Endometrium (tissue), 2 donors: ENCODE data around the gene CCL24.
"Not testable (repeated sequence)": the region's sequence is repeated elsewhere in the genome, so short reads cannot be mapped to it uniquely, and the experiment has no call there.

Source experiments
- FAIRE-seq: peaks from 2 replicates; lab custom pipeline; 2012; peaks lifted over from hg19 to GRCh38; lab: Jason Lieb, UNC
- donor health status: control.
- donor health status: control.

CCL24 gene

GRCh38 chr7:75819711-75820110, 6.1 kb upstream of the CCL24 start:
- no peak for FAIRE-seq

- FAIRE-seq: no peak
Measured at GRCh38 chr7:75818472-75818871, 4.9 kb upstream of the CCL24 start.

- no peak for FAIRE-seq
Measured at GRCh38 chr7:75817116-75817515, 3.5 kb upstream of the CCL24 start.

- no peak for FAIRE-seq
Measured at GRCh38 chr7:75815418-75816064, 1.9 kb upstream of the CCL24 start.

- no peak for FAIRE-seq
Measured at GRCh38 chr7:75814407-75814947, 871 bp upstream of the CCL24 start.

GRCh38 chr7:75813084-75813483, 522 bp downstream of the CCL24 start:
- no peak for FAIRE-seq

- FAIRE-seq: no peak
Measured at GRCh38 chr7:75811894-75812678, 1.5 kb downstream of the CCL24 start.

GRCh38 chr7:75809396-75809795, 4.2 kb downstream of the CCL24 start:
- no peak for FAIRE-seq

- FAIRE-seq: no peak
Measured at GRCh38 chr7:75808106-75808505, 5.5 kb downstream of the CCL24 start.

- FAIRE-seq: no peak
Measured at GRCh38 chr7:75807452-75807851, 6.2 kb downstream of the CCL24 start.

GRCh38 chr7:75806560-75807307, 6.9 kb downstream of the CCL24 start:
- FAIRE-seq: no peak

GRCh38 chr7:75804705-75805104, 8.9 kb downstream of the CCL24 start:
- FAIRE-seq: no peak

- FAIRE-seq: no peak
Measured at GRCh38 chr7:75804004-75804403, 9.6 kb downstream of the CCL24 start.

- no peak for FAIRE-seq
Measured at GRCh38 chr7:75802552-75802821, 11.1 kb downstream of the CCL24 start.

- FAIRE-seq: no peak
Measured at GRCh38 chr7:75798770-75799169, 14.8 kb downstream of the CCL24 start.

- FAIRE-seq: no peak
Measured at GRCh38 chr7:75796420-75796819, 17.2 kb downstream of the CCL24 start.

GRCh38 chr7:75795831-75796285, 17.7 kb downstream of the CCL24 start:
- FAIRE-seq: no peak

GRCh38 chr7:75793676-75794075, 19.9 kb downstream of the CCL24 start:
- no peak for FAIRE-seq

- FAIRE-seq: not testable (repeated sequence)
Measured at GRCh38 chr7:75792567-75792966, 21.0 kb downstream of the CCL24 start.

- no peak for FAIRE-seq
Measured at GRCh38 chr7:75789361-75789924, 24.2 kb downstream of the CCL24 start.

- not testable (repeated sequence) for FAIRE-seq
Measured at GRCh38 chr7:75788154-75788847, 25.3 kb downstream of the CCL24 start.

GRCh38 chr7:75783058-75783457, 30.5 kb downstream of the CCL24 start:
- FAIRE-seq: not testable (repeated sequence)
